Measurements from ENCODE around the gene DUS3L. TPM values are rescaled to one million over a fixed set of nuclear protein-coding genes. Genes with fewer than 3 reads are reported as not detected.

DUS3L gene
- total RNA-seq, 1 experiment from 2014 or later, result 67.0 TPM

- Histone ChIP-seq H4K8ac (replicated peaks; ENCODE audit: insufficient read length, low read depth, low read length) (no peak overlapping the region), H3K79me1 (ENCODE audit: insufficient read depth, low read depth, low read length, poor library complexity, severe bottlenecking) (no peaks in the 10 kb centered on the region), H3K23me2 (ENCODE audit: insufficient read length, low read depth, low read length, poor library complexity, severe bottlenecking) (no peaks in the 10 kb centered on the region), H2BK20ac (ENCODE audit: low read depth, low read length, poor library complexity, severe bottlenecking) (no peak overlapping the region), H2BK120ac (ENCODE audit: low read depth, low read length, poor library complexity, severe bottlenecking) (no peak overlapping the region), H4K5ac (ENCODE audit: insufficient read length, low read depth, low read length) (no peak overlapping the region), H3K4me2 (ENCODE audit: insufficient read depth, insufficient read length, low read length) (no peak overlapping the region), H3K56ac (ENCODE audit: insufficient read length, low read depth, low read length) (no peak overlapping the region), H2BK5ac (ENCODE audit: insufficient read length, low read length) (no peak overlapping the region), H3K14ac (ENCODE audit: insufficient read depth, low read length) (no peak overlapping the region), H2AK5ac (ENCODE audit: insufficient read length, low read length) (no peak overlapping the region), H3K4ac (ENCODE audit: low read depth, low read length) (no peak overlapping the region), H3K18ac (ENCODE audit: insufficient read length, low read depth, low read length) (no peak overlapping the region), H3T11ph (ENCODE audit: low read length) (no peak overlapping the region), H3K9me3 (ENCODE audit: control insufficient read depth, low read depth, low read length) (no peaks in the 10 kb centered on the region), H4K91ac (ENCODE audit: insufficient read length, low read depth, low read length) (no peak overlapping the region), H3K23ac (ENCODE audit: insufficient read length, low read depth, low read length) (no peak overlapping the region), H2BK12ac (ENCODE audit: insufficient read length, low read depth, low read length) (no peak overlapping the region), H3K9ac (ENCODE audit: extremely low read depth, insufficient read length, low read length) (no peak overlapping the region), H2AFZ (ENCODE audit: low read length) (no peak overlapping the region), H3K79me2 (ENCODE audit: insufficient read depth, low read length) (no peaks in the 10 kb centered on the region), H3K4me1 (ENCODE audit: insufficient read depth, low read length) (no peaks in the 10 kb centered on the region), H4K20me1 (ENCODE audit: control insufficient read depth, insufficient read depth, insufficient read length) (no peaks in the 10 kb centered on the region), H3K27me3 (ENCODE audit: insufficient read depth, low read length) (no peaks in the 10 kb centered on the region), H2BK15ac (ENCODE audit: low read depth, low read length) (no peak overlapping the region), H3K27ac (ENCODE audit: insufficient read length, low read depth, low read length) (no peak overlapping the region)
- no CpG with 5 or more reads among the region's 7 CpGs for WGBS (ENCODE audit: extremely low coverage, insufficient read length, low lambda C conversion rate)
- no peaks in the 10 kb centered on the region for H3K9me3 Mint-ChIP-seq
- no peak overlapping the region for H3K4me3 Mint-ChIP-seq
- H3K27ac Mint-ChIP-seq, result no peak overlapping the region
- TF ChIP-seq CTCF (conservative IDR thresholded peaks at IDR 0.05), result no peak
- no peak for DNase-seq
- no peaks in the 10 kb centered on the region for H3K36me3 Mint-ChIP-seq (ENCODE audit: insufficient read depth in 1 of 3, low read depth in 3 of 3)
- peaks cover 17% of the 10 kb centered on the region for H3K27me3 Mint-ChIP-seq (ENCODE audit: low read depth)
- no peaks in the 10 kb centered on the region; a peak in 1 of 4 replicates for H3K4me1 Mint-ChIP-seq
These were observed 39.3 kb downstream of the DUS3L start for GRCh38 chr19:5751709-5752108.
